HG03442 (cell line): ENCODE results near the gene ATF3.
A peak's percentile ranks its signal among the peaks of the same experiment; 100 is the strongest.

Experiments
- ATAC-seq: cut with Tn5 transposase; IDR thresholded peaks from one replicate; pipeline ENCODE4 v1.9.1; 2021; ENCODE audit warnings: mild to moderate bottlenecking, moderate library complexity; ENCODE audit not compliant: unreplicated experiment

The ATF3 gene

DNA sequence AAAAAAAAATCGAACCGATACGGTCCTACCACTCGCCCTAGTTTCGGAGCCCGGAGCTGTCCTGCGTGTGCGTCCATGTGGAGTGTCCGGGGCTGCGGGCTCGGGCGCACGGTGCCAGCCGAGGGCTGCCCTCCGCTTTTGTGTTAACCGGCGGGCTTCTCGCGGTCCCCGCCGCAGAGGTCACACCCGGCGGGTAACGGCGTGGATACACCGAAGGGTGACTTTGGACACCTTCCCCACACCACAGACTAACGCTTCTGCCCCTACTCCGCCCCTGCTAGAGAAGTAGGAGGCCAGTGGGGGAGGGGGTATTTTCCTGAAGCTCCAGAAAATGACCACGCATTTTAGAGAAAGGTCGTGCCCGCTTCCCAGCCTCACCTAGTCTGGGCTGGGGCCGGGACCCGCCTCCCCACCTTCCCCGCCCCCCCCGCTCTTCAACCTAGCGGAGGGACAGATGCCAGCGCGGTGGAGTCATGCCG is 609 bp upstream of the ATF3 start:
- peak; percentile 2 for ATAC-seq

- peak; percentile 4 for ATAC-seq
Measured at GRCh38 chr1:212608959-212609700, 569 bp downstream of the ATF3 start.

DNA sequence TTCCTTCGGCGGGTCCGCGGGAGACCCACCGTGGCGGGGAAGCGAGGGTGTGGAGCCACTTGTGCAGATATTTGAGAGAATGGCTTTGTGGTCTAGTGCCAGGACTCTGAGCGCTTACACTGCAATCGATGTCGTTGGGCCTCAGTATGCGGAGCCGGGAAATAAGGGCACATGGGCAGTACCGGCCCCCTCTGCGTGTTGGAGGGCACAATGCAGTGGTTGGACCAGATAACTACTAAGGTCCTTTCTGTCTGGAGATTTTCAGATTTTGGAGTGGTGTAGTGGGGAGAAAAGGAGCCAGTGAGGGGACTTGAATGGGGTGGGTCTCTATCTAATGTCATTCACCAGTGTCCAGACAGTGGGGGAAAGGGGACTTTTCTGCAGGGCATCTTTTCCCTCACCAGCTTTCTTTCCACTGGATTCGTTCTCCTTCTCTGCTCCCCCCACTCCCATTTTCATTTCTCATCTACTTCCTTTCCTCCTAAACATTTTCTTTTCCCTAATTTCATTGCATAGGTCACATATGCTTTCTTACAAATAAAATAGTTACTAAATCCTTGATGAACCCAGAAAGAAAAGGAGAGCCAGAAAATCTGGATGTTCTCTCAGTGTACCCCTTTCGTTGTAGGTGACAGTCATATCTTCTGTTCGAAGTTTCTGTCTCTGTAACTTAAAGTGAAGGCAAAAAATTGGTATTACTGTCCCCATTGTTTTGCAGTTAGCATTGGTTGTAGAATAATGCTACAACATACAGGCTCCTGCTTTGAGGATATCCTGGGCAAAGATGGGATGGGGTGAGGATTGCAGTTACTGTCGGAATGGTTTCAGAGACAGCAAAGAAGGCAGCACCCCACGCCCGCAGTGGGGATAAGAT is 1.4 kb downstream of the ATF3 start:
- no peak for ATAC-seq

- ATAC-seq = no peak
Measured at GRCh38 chr1:212610575-212610967, 2.0 kb downstream of the ATF3 start.

DNA sequence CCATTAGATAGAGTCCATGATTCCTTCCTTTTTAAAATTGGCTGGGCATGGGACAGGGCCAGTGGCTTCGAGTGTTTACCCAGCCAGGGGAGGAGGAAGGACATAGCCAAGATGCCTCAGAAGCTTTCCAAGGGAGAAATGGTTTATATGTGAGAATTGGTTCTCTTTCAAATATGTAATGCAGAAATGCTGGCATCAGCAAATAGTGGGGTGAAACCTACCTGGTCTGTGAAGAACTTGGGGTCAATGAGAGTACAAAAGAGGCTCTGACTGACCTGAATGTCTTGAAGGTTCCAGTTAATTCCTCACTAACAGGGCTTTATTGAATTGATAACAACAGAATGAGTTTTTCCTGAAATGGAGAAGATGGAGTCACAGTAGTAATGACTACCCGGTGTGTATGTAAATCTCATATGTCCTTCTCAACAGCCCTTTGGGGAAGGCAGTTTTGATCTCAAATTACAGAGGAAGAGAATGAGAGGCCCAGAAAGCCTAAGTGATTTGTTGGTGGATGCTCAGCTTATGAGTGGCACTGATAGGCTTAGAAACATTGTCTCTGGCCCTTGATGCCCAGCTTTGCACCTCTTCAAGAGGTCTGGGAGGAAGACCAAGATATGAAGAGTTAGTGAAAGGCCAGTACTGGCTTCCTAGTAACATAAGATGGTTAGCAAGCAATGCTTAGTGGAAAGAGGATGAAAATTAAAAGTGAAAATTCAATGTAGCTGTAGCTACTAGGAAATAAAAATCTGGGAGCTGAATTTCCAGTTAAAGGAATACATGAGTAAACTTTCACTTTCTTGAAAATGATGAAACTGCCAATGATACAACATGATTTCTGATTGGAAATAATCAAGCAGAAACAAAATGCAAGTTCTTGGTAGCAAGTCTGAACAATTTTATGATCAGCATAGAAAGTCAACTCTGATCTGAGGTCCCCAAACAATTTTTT is 2.7 kb downstream of the ATF3 start:
- no peak for ATAC-seq

DNA sequence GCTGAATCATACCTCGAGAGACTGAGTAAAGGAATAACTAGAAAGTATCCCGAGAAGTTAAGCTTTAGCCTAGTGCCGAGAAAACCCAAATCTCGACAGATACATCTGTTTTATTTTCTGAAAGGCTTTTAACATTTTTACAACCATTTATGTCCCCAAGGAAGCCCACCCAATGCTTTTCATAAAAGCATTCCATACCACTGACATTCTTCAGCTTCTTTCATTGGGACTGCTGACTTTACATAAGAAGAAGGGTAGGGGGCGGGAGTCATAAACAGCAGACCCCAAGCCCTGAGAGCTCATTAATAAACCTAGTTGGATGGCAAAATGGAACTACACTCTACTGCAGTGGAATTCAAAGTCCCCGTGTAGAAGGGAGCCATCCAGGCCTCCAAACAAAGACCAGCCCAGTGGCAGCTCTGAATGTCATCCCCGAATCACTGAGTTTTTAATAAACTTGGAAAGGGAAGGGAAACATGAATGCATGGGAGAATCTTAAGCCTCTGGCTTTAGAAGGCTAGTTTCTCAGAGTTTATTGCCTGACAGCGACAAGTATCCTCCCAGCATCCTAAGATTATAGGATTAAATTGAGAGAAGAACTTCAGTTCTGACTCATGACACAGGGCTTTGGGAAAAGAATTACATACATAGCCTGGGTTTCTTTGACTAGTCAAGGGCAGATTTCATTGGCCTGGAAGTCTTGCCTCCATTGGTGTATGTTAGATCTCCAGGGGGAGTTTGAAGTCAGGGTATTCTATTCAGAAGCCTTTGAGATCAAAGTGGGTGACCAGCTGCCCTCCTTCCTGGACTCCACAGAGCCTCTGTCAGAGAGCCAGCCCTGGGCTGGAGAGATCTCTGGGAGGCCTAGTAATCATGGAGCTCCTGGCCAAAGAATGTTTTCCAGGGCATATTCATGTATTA is 3.7 kb downstream of the ATF3 start:
- no peak for ATAC-seq

DNA sequence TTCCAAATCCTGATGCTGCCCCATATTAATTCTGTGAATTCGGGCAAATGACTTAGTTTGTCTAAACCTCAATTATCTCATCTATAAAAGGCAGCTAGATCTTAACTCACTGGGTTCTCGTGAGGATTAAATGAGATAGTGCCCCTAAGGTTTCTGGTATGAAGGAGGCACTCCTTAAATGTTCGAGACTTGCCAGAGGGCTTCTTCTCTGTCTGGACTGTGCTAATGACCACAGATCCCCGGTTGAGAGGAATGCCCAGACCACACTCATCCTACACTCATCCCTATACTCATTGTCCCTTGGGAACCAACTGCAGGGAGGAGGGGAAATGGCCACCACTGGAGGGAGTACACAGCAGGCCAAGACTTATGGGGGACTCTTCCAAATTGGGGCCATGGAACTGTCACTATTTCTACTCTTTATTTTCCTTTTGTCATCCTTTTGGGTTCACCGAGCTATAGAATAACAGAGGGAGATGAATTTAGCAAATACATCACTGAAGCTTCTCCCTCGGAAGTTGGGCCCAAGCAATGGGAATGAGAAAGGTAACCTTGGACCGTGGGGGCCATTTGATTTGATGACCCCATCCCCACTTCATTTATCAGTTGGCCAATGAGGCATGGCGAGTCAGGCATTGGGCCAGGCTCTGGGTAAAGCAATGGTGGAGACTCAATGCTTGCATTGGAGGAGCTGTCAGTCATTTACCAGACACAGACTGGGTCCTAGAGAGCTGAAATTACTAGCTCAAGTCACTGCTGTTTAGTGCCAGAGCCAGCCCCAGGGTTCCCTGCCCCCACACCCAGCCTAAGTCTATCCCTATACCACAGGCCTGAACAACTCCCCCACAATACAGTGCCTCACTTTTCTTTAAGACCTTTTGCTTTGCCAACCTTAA is 5.1 kb downstream of the ATF3 start:
- ATAC-seq = no peak

DNA sequence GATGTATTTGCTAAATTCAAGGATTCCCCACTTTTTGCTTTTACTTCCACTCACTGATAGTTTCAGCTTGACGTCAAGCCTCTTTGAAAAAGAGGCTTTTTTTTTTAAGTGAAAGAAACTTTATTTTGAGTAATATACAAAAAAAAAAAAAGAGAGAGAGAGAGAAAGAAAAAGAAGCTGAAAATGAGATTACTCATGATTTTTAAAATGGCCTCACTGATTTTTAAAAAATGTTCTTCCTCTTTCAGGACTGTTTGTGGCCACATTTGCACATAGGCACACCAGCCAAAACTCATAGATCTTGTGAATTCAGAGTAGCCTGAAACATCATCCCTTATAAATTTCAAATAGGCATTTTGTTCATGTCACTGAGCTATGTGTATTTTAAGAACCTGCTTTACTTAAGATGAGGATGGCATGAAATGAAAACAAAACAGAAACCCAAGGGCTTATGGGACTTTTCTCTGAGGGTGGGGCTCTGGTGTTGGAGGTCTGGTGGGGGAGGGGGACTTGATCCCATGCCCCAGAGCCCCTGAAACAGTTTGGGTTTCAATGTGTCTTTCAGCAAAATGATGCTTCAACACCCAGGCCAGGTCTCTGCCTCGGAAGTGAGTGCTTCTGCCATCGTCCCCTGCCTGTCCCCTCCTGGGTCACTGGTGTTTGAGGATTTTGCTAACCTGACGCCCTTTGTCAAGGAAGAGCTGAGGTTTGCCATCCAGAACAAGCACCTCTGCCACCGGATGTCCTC is 6.1 kb downstream of the ATF3 start:
- no peak for ATAC-seq

GRCh38 chr1:212615201-212615470 is 6.6 kb downstream of the ATF3 start:
- no peak for ATAC-seq

DNA sequence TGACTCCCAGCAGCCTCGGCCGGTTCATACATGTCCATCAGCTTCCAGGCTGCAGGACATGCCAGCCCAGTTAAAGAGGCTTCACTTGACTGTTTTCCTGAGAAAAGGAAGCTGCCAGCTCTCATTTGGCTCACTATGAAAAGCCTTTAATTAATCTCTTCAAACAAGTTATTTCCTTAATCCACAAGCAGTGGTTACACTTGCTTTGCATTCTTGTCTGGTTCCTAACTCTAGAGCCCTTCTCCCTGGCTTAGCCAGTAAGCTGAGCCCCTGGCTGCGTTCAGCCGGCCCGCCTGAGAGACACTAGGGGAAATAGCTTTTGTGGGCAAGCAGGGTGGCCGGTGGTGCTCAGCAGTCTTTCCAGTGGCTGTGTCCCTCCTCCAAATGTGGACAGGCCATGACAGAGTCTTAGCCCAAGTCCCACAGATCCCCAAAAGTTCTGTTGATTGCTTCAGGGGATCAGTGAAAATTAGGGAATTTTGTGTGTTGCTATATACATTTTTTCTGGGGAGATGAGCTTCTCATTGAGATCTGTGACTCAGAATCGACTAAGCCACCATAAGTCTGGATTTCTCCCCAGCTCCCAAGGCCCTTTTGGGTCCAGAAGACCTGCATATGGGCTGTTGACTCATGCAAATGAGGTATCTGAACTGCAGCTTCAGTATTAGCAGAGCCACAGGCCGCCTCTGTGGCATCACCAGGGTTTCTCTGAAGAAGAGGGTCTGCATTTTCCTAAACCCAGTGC is 10.1 kb downstream of the ATF3 start:
- ATAC-seq = no peak

DNA sequence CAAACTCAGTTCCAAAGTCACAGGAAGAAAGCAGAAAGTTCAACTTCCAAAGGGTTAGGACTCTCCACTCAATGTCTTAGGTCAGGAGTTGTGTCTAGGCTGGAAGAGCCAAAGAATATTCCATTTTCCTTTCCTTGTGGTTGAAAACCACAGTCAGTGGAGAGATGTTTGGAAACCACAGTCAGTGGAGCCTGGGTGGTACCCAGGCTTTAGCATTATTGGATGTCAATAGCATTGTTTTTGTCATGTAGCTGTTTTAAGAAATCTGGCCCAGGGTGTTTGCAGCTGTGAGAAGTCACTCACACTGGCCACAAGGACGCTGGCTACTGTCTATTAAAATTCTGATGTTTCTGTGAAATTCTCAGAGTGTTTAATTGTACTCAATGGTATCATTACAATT is 11.7 kb downstream of the ATF3 start:
- ATAC-seq = no peak

GRCh38 chr1:212621043-212621948 is 12.7 kb downstream of the ATF3 start:
- ATAC-seq = no peak

DNA sequence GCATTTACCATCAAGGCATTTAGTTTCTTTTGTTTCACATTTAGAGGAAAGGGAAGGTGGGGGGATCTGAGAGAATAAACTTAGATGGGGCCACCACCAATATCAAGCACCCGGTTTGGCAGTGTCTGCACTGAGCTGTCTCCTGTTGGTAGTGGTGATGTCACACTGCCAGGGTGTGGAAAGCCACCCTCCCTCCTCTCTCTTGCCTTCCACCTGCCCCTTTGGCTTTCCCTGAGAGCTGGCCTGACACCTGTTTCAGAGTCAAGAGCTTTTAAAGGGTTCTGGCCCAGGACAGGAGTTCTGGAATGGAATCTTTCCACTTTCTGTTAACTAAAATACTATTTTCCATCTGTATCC is 13.4 kb downstream of the ATF3 start:
- ATAC-seq = no peak

GRCh38 chr1:212622467-212622866 is 13.9 kb downstream of the ATF3 start:
- no peak for ATAC-seq

- no peak for ATAC-seq
Measured at GRCh38 chr1:212622906-212623305, 14.3 kb downstream of the ATF3 start.

GRCh38 chr1:212623603-212624002 is 15.0 kb downstream of the ATF3 start:
- ATAC-seq = no peak

- no peak for ATAC-seq
Measured at GRCh38 chr1:212624976-212625501, 16.5 kb downstream of the ATF3 start.
